Liver (tissue), 9 donors: ENCODE results near the gene NCMAP. TPM values are rescaled to one million over a fixed set of nuclear protein-coding genes. Genes with fewer than 3 reads are reported as not detected.

Experiments used
- DNase-seq: peaks from one replicate; pipeline ENCODE4 v3.0.0-alpha.2; 2017; ENCODE audit warnings: low spot score
- H3K27ac ChIP-seq, 2 donors: one replicate each; pipeline ENCODE4 v1.7.0; 2013; ENCODE audit warnings: inconsistent platforms in 2 of 2, low read length in 2 of 2, control low read depth in 1 of 2, low read depth in 1 of 2, mild to moderate bottlenecking in 1 of 2
- H3K27me3 ChIP-seq, 4 donors: one replicate each; pipeline versions ENCODE4 v1.6.1 to v1.7.0; 2013; ENCODE audit warnings: low read length in 3 of 4, inconsistent platforms in 1 of 4, mild to moderate bottlenecking in 1 of 4, moderate library complexity in 1 of 4; ENCODE audit not compliant: control insufficient read depth in 4 of 4, insufficient read depth in 4 of 4
- H3K36me3 ChIP-seq, 4 donors: one replicate each; pipeline versions ENCODE4 v1.6.1 to v1.7.0; 2013; ENCODE audit warnings: low read length in 3 of 4, mild to moderate bottlenecking in 3 of 4, low read depth in 1 of 4, moderate library complexity in 1 of 4; ENCODE audit not compliant: control insufficient read depth in 4 of 4, insufficient read depth in 3 of 4
- H3K4me1 ChIP-seq, 4 donors: one replicate each; pipeline versions ENCODE4 v1.6.1 to v1.7.0; 2013; ENCODE audit warnings: low read length in 3 of 4, mild to moderate bottlenecking in 3 of 4, moderate library complexity in 1 of 4; ENCODE audit not compliant: control insufficient read depth in 4 of 4, insufficient read depth in 4 of 4
- H3K4me3 ChIP-seq, 3 donors: one replicate each; pipeline versions ENCODE4 v1.6.1 to v1.7.0; 2013; ENCODE audit warnings: low read length in 3 of 3, control low read depth in 1 of 3, low read depth in 1 of 3, mild to moderate bottlenecking in 1 of 3
- H3K9ac ChIP-seq, 2 donors: one replicate each; pipeline ENCODE4 v1.7.0; 2013; ENCODE audit warnings: low read length in 2 of 2, mild to moderate bottlenecking in 2 of 2, moderate library complexity in 2 of 2, control low read depth in 1 of 2, low read depth in 1 of 2
- H3K9me3 ChIP-seq, 4 donors: one replicate each; pipeline versions ENCODE4 v1.6.1 to v1.7.0; 2013; ENCODE audit warnings: low read length in 3 of 4; ENCODE audit not compliant: control insufficient read depth in 4 of 4
- EGR1 ChIP-seq, 2 donors: IDR thresholded peaks; 2 replicates each; pipeline ENCODE4 v1.6.1; 2016 to 2018; ENCODE audit warnings: antibody characterized with exemption in 2 of 2, low read depth in 2 of 2
- FOXA1 ChIP-seq: IDR thresholded peaks from 2 replicates; pipeline ENCODE4 v1.6.1; 2016; ENCODE audit warnings: antibody characterized with exemption
- FOXA2 ChIP-seq: IDR thresholded peaks from 2 replicates; pipeline ENCODE4 v1.6.1; 2016; ENCODE audit warnings: antibody characterized with exemption
- GABPA ChIP-seq, 2 donors: IDR thresholded peaks in 1 of 2; conservative IDR thresholded peaks in 1 of 2; 2 replicates each; pipeline ENCODE4 v1.6.1; 2016; ENCODE audit warnings: antibody characterized with exemption in 2 of 2, mild to moderate bottlenecking in 1 of 2, moderate library complexity in 1 of 2
- HNF4G ChIP-seq: IDR thresholded peaks from 2 replicates; pipeline ENCODE4 v1.6.1; 2016; ENCODE audit warnings: antibody characterized with exemption
- JUND ChIP-seq, 2 donors: IDR thresholded peaks; 2 replicates each; pipeline ENCODE4 v1.6.1; 2016; ENCODE audit warnings: antibody characterized with exemption in 2 of 2
- NR2F2 ChIP-seq: IDR thresholded peaks from 2 replicates; pipeline ENCODE4 v1.6.1; 2016; ENCODE audit warnings: antibody characterized with exemption
- RXRA ChIP-seq, 2 donors: IDR thresholded peaks; 2 replicates each; pipeline ENCODE4 v1.6.1; 2017 to 2018; ENCODE audit warnings: antibody characterized with exemption in 2 of 2, mild to moderate bottlenecking in 1 of 2
- SP1 ChIP-seq: IDR thresholded peaks from 2 replicates; pipeline ENCODE4 v1.6.1; 2018; ENCODE audit warnings: antibody characterized with exemption, mild to moderate bottlenecking
- TAF1 ChIP-seq: conservative IDR thresholded peaks from 2 replicates; pipeline ENCODE4 v1.6.1; 2016; ENCODE audit warnings: antibody characterized with exemption, mild to moderate bottlenecking
- YY1 ChIP-seq: IDR thresholded peaks from 2 replicates; pipeline ENCODE4 v1.6.1; 2016; ENCODE audit warnings: antibody characterized with exemption, mild to moderate bottlenecking
- WGBS: extraction: QIAGEN DNeasy Blood & Tissue Kit; methylation state at CpG from one replicate; pipeline ENCODE4 v1.1.7; 2013; 5-methylcytosine and 5-hydroxymethylcytosine counted together
- polyA plus RNA-seq, 2 donors: library from polyadenylated mRNA; stranded (reverse) in 1 of 2; unstranded in 1 of 2; fragments of 200-250 nt in 1 of 2; fragments of >200 nt in 1 of 2; fragmentation: Nextera tagmentation in 1 of 2; extraction: Ambion mirVana in 1 of 2; gene quantifications; one replicate each; pipeline versions ENCODE4 v1.2.1 to v1.2.3, GENCODE V29; 2013 to 2015
- total RNA-seq, 2 donors: library from RNA; depleted of rRNA; stranded (reverse); fragments of >200 nt; gene quantifications; one replicate each; pipeline ENCODE4 v1.2.3, GENCODE V29; 2014
- TF ChIP-seq, protein P1 (sequence below): fragments of 150-350 bp; IDR thresholded peaks from 2 replicates; pipeline ENCODE4 v1.5.1; 2017; ENCODE audit warnings: improper control_type of control experiment, low read depth, low read length; ENCODE audit not compliant: missing input control
- TF ChIP-seq, protein P2 (sequence below): IDR thresholded peaks from 2 replicates; pipeline ENCODE4 v1.6.1; 2016; ENCODE audit warnings: antibody characterized with exemption
- TF ChIP-seq, protein P3 (sequence below): IDR thresholded peaks from 2 replicates; pipeline ENCODE4 v1.6.1; 2016; ENCODE audit warnings: antibody characterized with exemption
- TF ChIP-seq, protein P4 (sequence below): IDR thresholded peaks from 2 replicates; pipeline ENCODE4 v1.6.1; 2016; ENCODE audit warnings: antibody characterized with exemption, mild to moderate bottlenecking
- TF ChIP-seq, protein P5 (sequence below): IDR thresholded peaks from 2 replicates; pipeline ENCODE4 v1.6.1; 2016; ENCODE audit warnings: antibody characterized with exemption
- donor health status: healthy.
- donor health status: healthy.
- donor health status: healthy.
- donor health status: healthy.
- donor health status: healthy.

The NCMAP gene
- total and polyA plus RNA-seq, 4 donors: 0.31 to 4.8 (median 0.61) TPM

DNA sequence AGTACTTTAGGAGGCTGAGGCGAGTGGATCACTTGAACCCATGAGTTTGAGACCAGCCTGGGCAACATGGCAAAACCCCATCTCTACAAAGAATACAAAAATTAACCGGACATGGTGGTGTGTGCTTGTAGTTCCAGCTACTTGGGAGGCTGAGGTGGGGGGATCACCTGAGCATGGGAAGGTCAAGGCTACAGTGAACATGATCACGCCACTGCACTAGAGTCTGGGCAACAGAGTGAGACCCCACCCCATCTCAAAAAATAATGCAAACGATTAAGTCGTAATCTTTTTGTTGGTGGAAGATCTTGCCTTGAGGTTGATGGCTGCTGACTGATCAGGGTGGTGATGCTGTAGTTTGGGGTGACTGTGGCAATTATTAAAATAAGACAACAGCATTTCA is 47.0 kb upstream of the NCMAP start:
- no peaks in the 10 kb centered on the region for H3K9me3 ChIP-seq
- H3K27me3 ChIP-seq: no peaks in the 10 kb centered on the region
- WGBS: 97% methylated on average over 5 of the region's 5 CpGs
- no peak overlapping the region for H3K4me3 ChIP-seq
- no peaks in the 10 kb centered on the region for H3K4me1 ChIP-seq
- no peaks in the 10 kb centered on the region for H3K36me3 ChIP-seq
- no peak overlapping the region for H3K27ac ChIP-seq
- no peak for TF ChIP-seq FOXA1
- TF ChIP-seq, protein P1, sequence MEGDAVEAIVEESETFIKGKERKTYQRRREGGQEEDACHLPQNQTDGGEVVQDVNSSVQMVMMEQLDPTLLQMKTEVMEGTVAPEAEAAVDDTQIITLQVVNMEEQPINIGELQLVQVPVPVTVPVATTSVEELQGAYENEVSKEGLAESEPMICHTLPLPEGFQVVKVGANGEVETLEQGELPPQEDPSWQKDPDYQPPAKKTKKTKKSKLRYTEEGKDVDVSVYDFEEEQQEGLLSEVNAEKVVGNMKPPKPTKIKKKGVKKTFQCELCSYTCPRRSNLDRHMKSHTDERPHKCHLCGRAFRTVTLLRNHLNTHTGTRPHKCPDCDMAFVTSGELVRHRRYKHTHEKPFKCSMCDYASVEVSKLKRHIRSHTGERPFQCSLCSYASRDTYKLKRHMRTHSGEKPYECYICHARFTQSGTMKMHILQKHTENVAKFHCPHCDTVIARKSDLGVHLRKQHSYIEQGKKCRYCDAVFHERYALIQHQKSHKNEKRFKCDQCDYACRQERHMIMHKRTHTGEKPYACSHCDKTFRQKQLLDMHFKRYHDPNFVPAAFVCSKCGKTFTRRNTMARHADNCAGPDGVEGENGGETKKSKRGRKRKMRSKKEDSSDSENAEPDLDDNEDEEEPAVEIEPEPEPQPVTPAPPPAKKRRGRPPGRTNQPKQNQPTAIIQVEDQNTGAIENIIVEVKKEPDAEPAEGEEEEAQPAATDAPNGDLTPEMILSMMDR: no peak
- no peak for TF ChIP-seq RXRA (IDR thresholded peaks at IDR 0.05)
- no peak for TF ChIP-seq YY1
- no peak for TF ChIP-seq TAF1
- TF ChIP-seq JUND (IDR thresholded peaks at IDR 0.05): no peak
- TF ChIP-seq, protein P2, sequence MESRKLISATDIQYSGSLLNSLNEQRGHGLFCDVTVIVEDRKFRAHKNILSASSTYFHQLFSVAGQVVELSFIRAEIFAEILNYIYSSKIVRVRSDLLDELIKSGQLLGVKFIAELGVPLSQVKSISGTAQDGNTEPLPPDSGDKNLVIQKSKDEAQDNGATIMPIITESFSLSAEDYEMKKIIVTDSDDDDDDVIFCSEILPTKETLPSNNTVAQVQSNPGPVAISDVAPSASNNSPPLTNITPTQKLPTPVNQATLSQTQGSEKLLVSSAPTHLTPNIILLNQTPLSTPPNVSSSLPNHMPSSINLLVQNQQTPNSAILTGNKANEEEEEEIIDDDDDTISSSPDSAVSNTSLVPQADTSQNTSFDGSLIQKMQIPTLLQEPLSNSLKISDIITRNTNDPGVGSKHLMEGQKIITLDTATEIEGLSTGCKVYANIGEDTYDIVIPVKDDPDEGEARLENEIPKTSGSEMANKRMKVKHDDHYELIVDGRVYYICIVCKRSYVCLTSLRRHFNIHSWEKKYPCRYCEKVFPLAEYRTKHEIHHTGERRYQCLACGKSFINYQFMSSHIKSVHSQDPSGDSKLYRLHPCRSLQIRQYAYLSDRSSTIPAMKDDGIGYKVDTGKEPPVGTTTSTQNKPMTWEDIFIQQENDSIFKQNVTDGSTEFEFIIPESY: no peak
- TF ChIP-seq, protein P3, sequence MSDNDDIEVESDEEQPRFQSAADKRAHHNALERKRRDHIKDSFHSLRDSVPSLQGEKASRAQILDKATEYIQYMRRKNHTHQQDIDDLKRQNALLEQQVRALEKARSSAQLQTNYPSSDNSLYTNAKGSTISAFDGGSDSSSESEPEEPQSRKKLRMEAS: no peak
- TF ChIP-seq HNF4G: no peak
- TF ChIP-seq FOXA2: no peak
- TF ChIP-seq, protein P4, sequence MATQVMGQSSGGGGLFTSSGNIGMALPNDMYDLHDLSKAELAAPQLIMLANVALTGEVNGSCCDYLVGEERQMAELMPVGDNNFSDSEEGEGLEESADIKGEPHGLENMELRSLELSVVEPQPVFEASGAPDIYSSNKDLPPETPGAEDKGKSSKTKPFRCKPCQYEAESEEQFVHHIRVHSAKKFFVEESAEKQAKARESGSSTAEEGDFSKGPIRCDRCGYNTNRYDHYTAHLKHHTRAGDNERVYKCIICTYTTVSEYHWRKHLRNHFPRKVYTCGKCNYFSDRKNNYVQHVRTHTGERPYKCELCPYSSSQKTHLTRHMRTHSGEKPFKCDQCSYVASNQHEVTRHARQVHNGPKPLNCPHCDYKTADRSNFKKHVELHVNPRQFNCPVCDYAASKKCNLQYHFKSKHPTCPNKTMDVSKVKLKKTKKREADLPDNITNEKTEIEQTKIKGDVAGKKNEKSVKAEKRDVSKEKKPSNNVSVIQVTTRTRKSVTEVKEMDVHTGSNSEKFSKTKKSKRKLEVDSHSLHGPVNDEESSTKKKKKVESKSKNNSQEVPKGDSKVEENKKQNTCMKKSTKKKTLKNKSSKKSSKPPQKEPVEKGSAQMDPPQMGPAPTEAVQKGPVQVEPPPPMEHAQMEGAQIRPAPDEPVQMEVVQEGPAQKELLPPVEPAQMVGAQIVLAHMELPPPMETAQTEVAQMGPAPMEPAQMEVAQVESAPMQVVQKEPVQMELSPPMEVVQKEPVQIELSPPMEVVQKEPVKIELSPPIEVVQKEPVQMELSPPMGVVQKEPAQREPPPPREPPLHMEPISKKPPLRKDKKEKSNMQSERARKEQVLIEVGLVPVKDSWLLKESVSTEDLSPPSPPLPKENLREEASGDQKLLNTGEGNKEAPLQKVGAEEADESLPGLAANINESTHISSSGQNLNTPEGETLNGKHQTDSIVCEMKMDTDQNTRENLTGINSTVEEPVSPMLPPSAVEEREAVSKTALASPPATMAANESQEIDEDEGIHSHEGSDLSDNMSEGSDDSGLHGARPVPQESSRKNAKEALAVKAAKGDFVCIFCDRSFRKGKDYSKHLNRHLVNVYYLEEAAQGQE: no peak
- TF ChIP-seq NR2F2: no peak
- TF ChIP-seq, protein P5, sequence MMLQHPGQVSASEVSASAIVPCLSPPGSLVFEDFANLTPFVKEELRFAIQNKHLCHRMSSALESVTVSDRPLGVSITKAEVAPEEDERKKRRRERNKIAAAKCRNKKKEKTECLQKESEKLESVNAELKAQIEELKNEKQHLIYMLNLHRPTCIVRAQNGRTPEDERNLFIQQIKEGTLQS: no peak
- TF ChIP-seq GABPA (IDR thresholded peaks at IDR 0.05 in 1 of 2, conservative IDR thresholded peaks at IDR 0.05 in 1 of 2): no peak
- no peak for TF ChIP-seq EGR1 (IDR thresholded peaks at IDR 0.05; ENCODE audit: low read depth in 2 of 2)
- no peak for TF ChIP-seq SP1
- H3K9ac ChIP-seq: no peak overlapping the region
- no peak for DNase-seq

DNA sequence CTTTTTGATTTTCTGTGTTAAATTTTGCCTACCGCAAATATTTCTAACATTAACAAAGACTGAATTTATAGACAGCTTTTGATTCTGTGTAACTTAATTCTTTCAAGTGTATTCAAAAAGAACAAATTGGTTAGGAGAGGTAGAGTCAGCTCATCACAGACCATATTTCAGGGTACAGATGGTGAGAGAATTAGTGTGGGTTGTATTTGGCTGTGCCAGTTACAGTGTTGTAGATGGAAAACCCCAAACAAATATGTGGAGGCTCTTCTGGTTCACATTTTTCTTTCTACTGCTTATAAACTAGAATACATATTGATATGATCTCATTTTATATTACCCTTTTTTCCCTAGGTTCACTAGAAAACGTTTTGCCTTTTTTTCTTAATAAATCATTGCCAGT is 42.2 kb upstream of the NCMAP start:
- Histone ChIP-seq H3K36me3 (no peaks in the 10 kb centered on the region), H3K27me3 (no peaks in the 10 kb centered on the region), H3K4me1 (no peaks in the 10 kb centered on the region), H3K4me3 (no peak overlapping the region), H3K9me3 (no peaks in the 10 kb centered on the region), H3K9ac (no peak overlapping the region), H3K27ac (no peak overlapping the region)
- DNase-seq: no peak
- TF ChIP-seq GABPA (IDR thresholded peaks at IDR 0.05 in 1 of 2, conservative IDR thresholded peaks at IDR 0.05 in 1 of 2) (no peak), NR2F2 (no peak)
- TF ChIP-seq, protein P5: no peak
- WGBS: 75% methylated on average over 2 of the region's 2 CpGs
